OCI-LY7 (cell line): ENCODE measurements around the gene CAND2. TPM values are rescaled to one million over a fixed set of nuclear protein-coding genes. Genes with fewer than 3 reads are reported as not detected.

Source experiments
- BruUV-seq: library from RNA; stranded (reverse); fragments of 400-500 nt; replicated peaks from 2 replicates; lab custom pipeline; 2021; lab: Mats Ljungman, UMichigan
- CTCF ChIA-PET: fragments of 300-600 bp; sonication (Branson Sonifier 250); formaldehyde crosslinking; loops from one replicate; lab custom pipeline; 2022; ENCODE audit warnings: antibody characterized with exemption; ENCODE audit not compliant: unreplicated experiment; lab: Charles Lee
- POLR2A ChIA-PET: fragments of 300-600 bp; sonication (Branson Sonifier 250); formaldehyde crosslinking; loops from one replicate; lab custom pipeline; 2022; ENCODE audit warnings: antibody characterized with exemption; lab: Charles Lee
- DNase-seq: peaks from one replicate; pipeline ENCODE4 v3.0.0-alpha.2; 2015; ENCODE audit warnings: low spot score
- H2AFZ ChIP-seq: fragments of 200-600 bp; sonication (generic), shearing (Covaris generic); 2 replicates; pipeline ENCODE4 v1.6.1; 2014; ENCODE audit warnings: mild to moderate bottlenecking, antibody characterized with exemption, low read length, moderate library complexity
- H3K27ac ChIP-seq: fragments of 200-600 bp; sonication (generic); 2 replicates; pipeline ENCODE4 v1.5.1; 2014; ENCODE audit warnings: mixed run types, low read depth, mild to moderate bottlenecking, moderate library complexity, low read length, inconsistent platforms; ENCODE audit not compliant: poor library complexity, severe bottlenecking
- H3K36me3 ChIP-seq: fragments of 200-600 bp; sonication (generic); 2 replicates; pipeline ENCODE4 v1.6.1; 2014; ENCODE audit warnings: mild to moderate bottlenecking, antibody characterized with exemption, low read length, moderate library complexity, mixed read lengths; ENCODE audit not compliant: insufficient read depth
- H3K4me1 ChIP-seq: fragments of 200-600 bp; sonication (generic); 2 replicates; pipeline ENCODE4 v1.5.1; 2014; ENCODE audit warnings: mild to moderate bottlenecking, low read length; ENCODE audit not compliant: insufficient read depth, poor library complexity, severe bottlenecking
- H3K4me2 ChIP-seq: fragments of 200-600 bp; sonication (generic); 2 replicates; pipeline ENCODE4 v1.6.1; 2014; ENCODE audit warnings: mild to moderate bottlenecking, low read length
- H3K4me3 ChIP-seq: fragments of 200-600 bp; sonication (generic); 2 replicates; pipeline ENCODE4 v1.5.1; 2014; ENCODE audit warnings: mild to moderate bottlenecking, low read depth, low read length; ENCODE audit not compliant: poor library complexity, severe bottlenecking
- H3K79me2 ChIP-seq: fragments of 200-600 bp; sonication (generic); 2 replicates; pipeline ENCODE4 v1.6.1; 2016; ENCODE audit warnings: low read depth, mild to moderate bottlenecking, low read length, moderate library complexity, mixed read lengths; ENCODE audit not compliant: insufficient read depth
- H3K9me2 ChIP-seq: fragments of 200-600 bp; sonication (generic); 2 replicates; pipeline ENCODE4 v1.6.1; 2016; ENCODE audit warnings: mild to moderate bottlenecking, low read length, mixed read lengths; ENCODE audit not compliant: insufficient read depth
- H3K9me3 ChIP-seq: fragments of 200-600 bp; sonication (generic); 2 replicates; pipeline ENCODE4 v1.6.1; 2014; ENCODE audit warnings: mild to moderate bottlenecking, mixed run types, low read length, mixed read lengths
- H4K20me1 ChIP-seq: fragments of 200-600 bp; sonication (generic); 2 replicates; pipeline ENCODE4 v1.6.1; 2014; ENCODE audit warnings: mild to moderate bottlenecking, antibody characterized with exemption, low read length, moderate library complexity, mixed read lengths; ENCODE audit not compliant: insufficient read depth
- EZH2phosphoT487 ChIP-seq: fragments of 200-600 bp; sonication (generic); IDR thresholded peaks from 2 replicates; pipeline ENCODE4 v1.6.1; 2018; ENCODE audit warnings: low read depth, borderline replicate concordance, mild to moderate bottlenecking, mixed run types, antibody characterized with exemption, low read length, moderate library complexity, mixed read lengths
- intact Hi-C: fragments of 100-400 bp; cut with micrococcal nuclease; formaldehyde crosslinking; loops from one replicate; pipeline ENCODE4 v1.10.0; 2022; ENCODE audit not compliant: unreplicated experiment
- total RNA-seq, 2 experiments: library from RNA; depleted of rRNA in 1 of 2; stranded (reverse); fragments of >200 nt in 1 of 2; shearing (Covaris generic) in 1 of 2; gene quantifications; 2 replicates each; pipeline ENCODE4 v1.2.3, GENCODE V29; 2014 to 2022
- TF ChIP-seq, protein P1 (sequence below): fragments of 200-600 bp; sonication (generic); conservative IDR thresholded peaks from 2 replicates; pipeline ENCODE4 v1.5.1; 2014; ENCODE audit warnings: mild to moderate bottlenecking, antibody characterized with exemption, low read length, moderate library complexity, mixed read lengths

Gene CAND2
- total RNA-seq, 2 experiments from 2014 or later, result 4.1 to 11.0 TPM

GRCh38 chr3:12750223-12750622, 46.3 kb upstream of the CAND2 start:
- Histone ChIP-seq H3K9me3 (no peaks in the 10 kb centered on the region), H3K27ac (peak overlapping the region; percentile 86), H3K4me1 (peaks cover 60% of the 10 kb centered on the region), H2AFZ (peak overlapping the region; percentile 71), H3K4me3 (peak overlapping the region; percentile 3), H4K20me1 (no peaks in the 10 kb centered on the region), H3K36me3 (no peaks in the 10 kb centered on the region), H3K9me2 (no peaks in the 10 kb centered on the region), H3K4me2 (peak overlapping the region; percentile 63), H3K79me2 (no peaks in the 10 kb centered on the region)
- peak; percentile 79 for DNase-seq
- ChIA-PET POLR2A (interaction anchor here (1.0 to 2.7 kb wide), 5 partner anchors 9 to 163 kb away, joined by 3 to 8 read pairs (median 3); partner anchors contain the start of gene TMEM40), CTCF (no interaction called here)
- intact Hi-C loops, result no loop called here
- BruUV-seq, result no TSS peak
- TF ChIP-seq, protein P1, sequence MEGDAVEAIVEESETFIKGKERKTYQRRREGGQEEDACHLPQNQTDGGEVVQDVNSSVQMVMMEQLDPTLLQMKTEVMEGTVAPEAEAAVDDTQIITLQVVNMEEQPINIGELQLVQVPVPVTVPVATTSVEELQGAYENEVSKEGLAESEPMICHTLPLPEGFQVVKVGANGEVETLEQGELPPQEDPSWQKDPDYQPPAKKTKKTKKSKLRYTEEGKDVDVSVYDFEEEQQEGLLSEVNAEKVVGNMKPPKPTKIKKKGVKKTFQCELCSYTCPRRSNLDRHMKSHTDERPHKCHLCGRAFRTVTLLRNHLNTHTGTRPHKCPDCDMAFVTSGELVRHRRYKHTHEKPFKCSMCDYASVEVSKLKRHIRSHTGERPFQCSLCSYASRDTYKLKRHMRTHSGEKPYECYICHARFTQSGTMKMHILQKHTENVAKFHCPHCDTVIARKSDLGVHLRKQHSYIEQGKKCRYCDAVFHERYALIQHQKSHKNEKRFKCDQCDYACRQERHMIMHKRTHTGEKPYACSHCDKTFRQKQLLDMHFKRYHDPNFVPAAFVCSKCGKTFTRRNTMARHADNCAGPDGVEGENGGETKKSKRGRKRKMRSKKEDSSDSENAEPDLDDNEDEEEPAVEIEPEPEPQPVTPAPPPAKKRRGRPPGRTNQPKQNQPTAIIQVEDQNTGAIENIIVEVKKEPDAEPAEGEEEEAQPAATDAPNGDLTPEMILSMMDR, result no peak
- TF ChIP-seq EZH2phosphoT487, result no peak

GRCh38 chr3:12750658-12751071, 45.8 kb upstream of the CAND2 start:
- Histone ChIP-seq H3K9me3 (no peaks in the 10 kb centered on the region), H3K4me1 (peaks cover 60% of the 10 kb centered on the region), H3K9me2 (no peaks in the 10 kb centered on the region), H4K20me1 (no peaks in the 10 kb centered on the region), H3K36me3 (no peaks in the 10 kb centered on the region), H2AFZ (peak overlapping the region; percentile 71), H3K79me2 (no peaks in the 10 kb centered on the region), H3K27ac (peak overlapping the region; percentile 86), H3K4me3 (peak overlapping the region; percentile 3), H3K4me2 (peak overlapping the region; percentile 63)
- TF ChIP-seq EZH2phosphoT487, result no peak
- intact Hi-C loops, result no loop called here
- no peak for DNase-seq
- ChIA-PET POLR2A (interaction anchor here (0.6 to 2.7 kb wide), 4 partner anchors 9 to 233 kb away, joined by 3 to 8 read pairs (median 4); partner anchors contain the start of gene TMEM40), CTCF (no interaction called here)
- BruUV-seq, result no TSS peak

DNA sequence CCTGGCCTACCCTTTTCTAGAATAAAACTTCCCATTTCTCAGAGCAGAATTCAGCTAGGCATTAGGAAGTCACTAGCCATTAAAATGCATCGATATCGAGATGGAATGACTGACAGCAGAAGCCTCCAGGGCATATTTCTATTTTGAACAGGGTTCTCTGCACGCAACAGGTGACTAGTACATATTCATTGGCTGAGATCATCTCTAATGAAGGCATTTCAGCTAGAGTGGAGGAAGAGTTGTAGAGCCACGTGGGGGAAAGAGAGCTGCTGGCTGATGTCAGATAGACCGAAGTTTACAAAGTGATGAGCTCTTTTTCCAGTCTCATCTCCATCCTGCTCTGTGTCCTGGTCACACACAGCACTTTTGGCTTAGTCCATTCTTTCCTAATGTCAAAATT, 44.9 kb upstream of the CAND2 start:
- no peaks in the 10 kb centered on the region for H3K9me2 ChIP-seq
- H3K4me3 ChIP-seq, result no peak overlapping the region
- H3K79me2 ChIP-seq, result no peaks in the 10 kb centered on the region
- no peaks in the 10 kb centered on the region for H3K9me3 ChIP-seq
- no peak overlapping the region for H3K4me2 ChIP-seq
- intact Hi-C loops, result no loop called here
- CTCF ChIA-PET, result no interaction called here
- no TSS peak for BruUV-seq
- H2AFZ ChIP-seq, result no peak overlapping the region; the same call in 1 of the 2 replicates
- TF ChIP-seq, protein P1, result no peak
- no peak for TF ChIP-seq EZH2phosphoT487
- no peak overlapping the region for H3K27ac ChIP-seq
- DNase-seq, result no peak
- H4K20me1 ChIP-seq, result no peaks in the 10 kb centered on the region
- POLR2A ChIA-PET, result interaction anchor here (0.7 kb wide), 2 partner anchors 10 to 11 kb away, joined by 4 to 6 read pairs; no protein-coding TSS in a partner anchor
- H3K36me3 ChIP-seq, result no peaks in the 10 kb centered on the region
- H3K4me1 ChIP-seq, result peaks cover 60% of the 10 kb centered on the region
